T-helper 22 cell (primary cell): ENCODE data around the gene ADAMTSL1.

Experiments used
- DNase-seq: peaks from one replicate; pipeline ENCODE4 v3.0.0-alpha.2; 2020; ENCODE audit warnings: low read depth

ADAMTSL1 gene

DNA sequence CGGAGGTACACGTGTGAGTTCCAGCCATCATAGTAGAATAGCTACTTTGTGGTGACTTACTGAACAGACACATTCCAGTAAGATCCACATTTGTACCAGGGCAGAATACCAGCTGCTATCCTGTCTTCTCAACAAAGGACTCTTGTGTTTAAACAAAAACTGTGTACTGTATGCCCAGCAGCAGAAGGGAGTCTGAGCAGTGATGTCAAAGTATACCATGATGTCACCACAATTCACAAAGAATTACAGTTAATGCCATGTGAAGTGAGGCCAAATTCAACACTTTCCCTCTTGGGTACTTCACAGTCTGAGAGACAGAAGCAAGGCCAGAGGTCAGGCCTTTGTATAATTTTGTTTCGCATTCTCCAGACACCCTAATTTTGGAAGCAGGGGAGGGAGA is 137.0 kb downstream of the ADAMTSL1 start:
- no peak for DNase-seq

DNA sequence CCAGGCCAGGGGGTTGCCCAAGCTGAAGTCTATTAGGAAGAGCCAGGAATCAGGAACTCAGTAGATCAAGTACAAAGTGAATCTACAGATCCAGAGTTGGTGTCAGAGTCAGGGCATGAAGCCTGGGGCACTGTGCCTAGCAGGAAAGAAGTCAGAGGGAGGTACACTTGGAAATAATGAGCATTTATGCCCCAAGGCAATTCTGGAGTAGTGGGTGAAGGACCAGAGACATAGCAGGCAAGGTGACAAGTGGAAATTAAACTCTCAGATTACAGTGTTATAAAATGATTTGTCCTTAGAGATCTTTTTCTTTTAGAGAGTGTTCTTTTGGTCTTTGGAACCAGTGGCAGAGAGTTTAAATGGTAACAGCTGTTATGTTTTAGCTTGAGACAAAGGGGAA is 138.0 kb downstream of the ADAMTSL1 start:
- no peak for DNase-seq

DNA sequence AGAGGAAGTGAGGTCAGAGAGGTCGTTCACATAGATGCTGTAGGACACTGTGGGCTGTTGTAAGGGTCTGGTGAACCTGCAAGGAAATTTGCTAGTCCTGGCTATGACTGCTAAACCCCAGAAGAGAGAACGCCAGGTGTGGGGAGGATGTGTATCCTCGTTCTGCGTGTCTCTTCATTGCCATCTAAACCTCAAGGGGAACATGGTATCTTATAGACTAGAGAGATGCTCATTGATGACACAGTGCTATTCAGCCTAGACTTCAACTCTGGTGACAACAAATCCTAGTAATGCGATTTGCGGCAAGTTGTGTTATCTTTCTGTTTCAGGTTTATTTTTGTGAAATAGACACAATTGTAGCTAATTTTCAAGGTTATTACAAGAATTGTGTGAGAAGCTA is 140.2 kb downstream of the ADAMTSL1 start:
- DNase-seq: no peak

DNA sequence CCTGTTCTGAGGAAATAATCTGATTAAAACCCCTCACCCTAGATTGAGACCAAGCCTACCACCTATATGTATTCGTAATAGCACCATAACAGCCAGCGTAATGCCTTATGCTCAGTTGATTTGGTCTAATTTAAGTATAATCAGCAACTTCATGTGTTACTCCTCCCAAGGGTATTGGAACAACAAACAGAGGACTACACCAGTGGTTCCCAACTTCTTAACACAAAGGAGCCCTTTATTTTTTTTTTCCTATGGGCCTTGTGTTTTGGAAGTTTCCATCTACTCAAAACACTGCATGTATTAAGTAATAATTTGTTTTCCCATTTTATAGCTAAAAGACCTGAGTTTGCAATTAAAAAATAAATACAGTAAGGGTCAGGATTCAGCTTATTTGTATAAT is 140.7 kb downstream of the ADAMTSL1 start:
- no peak for DNase-seq

DNA sequence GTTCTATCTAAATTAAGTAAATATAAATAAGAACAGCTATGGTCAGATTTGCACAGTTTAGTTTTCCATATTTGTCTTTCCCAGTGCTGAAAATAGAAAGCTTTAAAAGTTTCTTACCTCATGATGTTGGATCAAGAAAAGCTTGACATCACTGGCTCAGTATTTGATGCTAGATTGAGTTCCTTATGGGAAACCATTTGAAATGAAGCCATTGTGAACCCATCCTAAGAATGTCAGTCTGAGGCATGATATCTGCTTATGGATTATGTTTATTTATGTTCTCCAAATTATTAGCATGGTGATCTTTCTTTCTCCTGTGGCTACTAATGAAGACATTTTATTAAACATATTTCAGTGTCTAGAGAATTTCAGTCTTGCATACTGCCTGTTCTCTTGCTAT is 143.0 kb downstream of the ADAMTSL1 start:
- DNase-seq: no peak

DNA sequence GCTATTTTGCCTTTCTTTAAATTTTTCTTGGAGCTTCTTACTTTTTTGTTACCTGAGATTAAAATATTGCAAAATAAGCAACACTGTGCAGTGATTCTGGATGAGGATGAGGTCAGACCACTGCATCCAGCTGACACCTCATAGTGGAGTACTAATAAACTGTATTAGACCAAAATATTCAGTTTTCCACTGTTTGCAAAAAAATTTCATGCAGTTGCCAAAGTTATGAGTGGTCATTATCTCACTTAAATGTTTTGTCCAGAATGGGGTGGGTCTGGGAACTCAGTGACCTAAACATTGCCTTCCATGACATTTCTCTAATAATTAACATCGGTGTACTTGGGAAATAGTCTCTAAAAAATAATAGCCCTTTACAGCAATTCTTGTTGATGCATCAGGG is 143.8 kb downstream of the ADAMTSL1 start:
- no peak for DNase-seq

DNA sequence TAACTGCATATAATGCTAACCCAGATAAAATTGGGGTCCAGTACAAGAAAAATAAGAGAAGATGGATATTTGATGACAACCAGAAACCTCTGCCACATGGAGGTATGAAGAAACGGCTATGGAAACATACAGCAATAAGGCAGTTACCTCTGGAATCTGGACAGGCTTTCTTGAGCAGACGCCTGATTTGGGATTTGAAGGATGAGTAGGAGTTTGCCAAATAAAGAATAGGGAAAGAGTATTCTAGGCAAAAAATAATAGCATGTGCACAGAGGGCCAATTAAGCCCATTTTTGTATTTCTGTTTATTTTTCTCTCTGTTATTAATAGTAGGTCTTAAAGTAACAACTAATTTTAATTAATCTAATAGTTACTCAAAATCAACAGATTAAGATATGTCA is 144.9 kb downstream of the ADAMTSL1 start:
- DNase-seq: no peak

DNA sequence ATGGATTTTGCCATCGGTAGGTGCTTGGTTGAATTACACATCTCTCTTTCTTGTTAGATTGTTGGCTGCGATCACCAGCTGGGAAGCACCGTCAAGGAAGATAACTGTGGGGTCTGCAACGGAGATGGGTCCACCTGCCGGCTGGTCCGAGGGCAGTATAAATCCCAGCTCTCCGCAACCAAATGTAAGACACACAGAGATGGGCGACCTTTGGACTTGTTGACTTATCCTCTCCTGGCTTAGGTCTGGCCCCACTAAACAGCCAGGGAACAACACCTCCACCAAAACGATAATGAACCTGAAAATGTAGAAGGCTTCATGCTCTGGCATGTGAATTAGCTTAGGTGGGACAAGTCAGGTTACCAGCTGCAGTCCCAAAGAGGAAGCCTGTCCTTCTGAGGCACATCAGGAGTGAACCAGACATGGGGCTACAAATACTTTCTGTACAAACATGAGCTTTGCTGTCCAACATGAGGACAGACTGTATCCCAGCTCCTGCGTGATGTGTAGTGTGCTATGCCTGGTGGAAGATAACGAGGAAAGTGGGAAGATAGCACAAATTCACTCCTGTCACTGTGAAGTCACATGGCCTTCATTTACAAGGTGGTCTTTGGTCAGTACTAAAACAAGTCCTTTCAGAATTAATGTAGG is 148.4 kb downstream of the ADAMTSL1 start:
- no peak for DNase-seq

DNA sequence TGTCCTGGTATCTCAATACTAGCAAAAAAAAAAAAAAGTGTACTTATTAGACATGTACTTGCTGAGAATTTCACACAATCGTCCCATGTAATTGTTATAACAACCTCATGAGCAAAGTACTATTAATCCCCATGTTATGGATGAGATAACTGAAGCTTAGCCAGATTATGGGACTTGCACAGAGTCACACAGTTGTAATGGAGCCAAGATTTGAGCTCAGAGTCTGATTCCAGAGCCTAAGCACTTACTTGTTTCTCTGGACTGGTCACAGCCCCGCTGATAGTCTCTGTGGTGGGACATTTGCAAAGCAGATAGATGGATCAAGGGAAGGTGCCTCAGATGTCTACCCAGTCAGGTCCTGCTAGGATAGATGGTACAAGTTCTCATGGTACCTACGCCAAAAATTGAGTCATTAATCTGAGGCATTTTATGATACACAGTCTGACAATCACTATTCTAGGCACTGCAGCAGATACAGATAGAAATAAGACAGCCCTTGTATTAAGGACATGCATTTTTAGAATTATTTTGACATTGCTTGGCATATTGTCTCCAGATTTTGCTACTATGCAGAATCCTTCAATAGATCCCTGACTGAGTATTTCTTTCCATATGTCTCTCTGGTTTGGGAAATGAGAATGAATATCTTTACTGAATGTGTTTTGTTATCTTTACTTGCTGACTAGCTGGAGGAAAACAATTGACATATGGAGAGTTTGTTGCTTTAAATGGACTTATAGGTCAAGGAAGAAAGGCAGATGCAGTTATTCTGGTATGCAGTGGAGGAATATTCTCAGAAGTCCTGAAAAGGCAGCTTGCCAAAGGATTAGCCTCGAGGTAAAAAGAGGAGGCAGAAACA is 149.5 kb downstream of the ADAMTSL1 start:
- no peak for DNase-seq

DNA sequence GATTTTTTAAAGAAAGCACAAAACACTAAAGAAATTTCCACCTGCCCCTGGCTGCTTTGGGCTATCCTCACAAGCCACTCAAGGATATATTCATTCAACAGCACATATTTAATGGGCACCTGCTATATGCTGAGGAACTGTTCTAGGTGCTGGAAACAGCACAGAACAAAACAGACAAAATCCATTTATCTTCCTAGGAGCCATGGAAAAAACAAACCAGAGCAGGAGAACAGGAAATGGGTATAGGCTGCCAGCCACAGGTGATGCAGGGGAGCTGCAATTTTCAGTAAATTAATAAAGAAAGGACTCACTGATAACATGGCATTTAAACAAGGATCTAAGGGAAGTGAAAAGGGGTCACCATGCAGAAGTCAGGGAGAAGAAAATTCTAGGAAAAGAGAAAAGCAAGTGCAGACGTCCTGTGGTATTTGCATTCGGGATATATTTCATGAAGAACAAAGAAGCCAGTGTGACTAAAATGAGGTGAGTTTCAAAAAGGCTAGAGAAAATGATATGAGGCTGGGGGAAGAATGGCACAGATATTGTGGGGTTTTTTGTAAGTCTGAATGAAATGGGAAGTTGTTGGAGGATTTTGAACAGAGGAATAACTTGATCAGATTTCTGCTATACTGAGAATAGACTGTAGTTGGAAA is 152.2 kb downstream of the ADAMTSL1 start:
- DNase-seq: no peak

DNA sequence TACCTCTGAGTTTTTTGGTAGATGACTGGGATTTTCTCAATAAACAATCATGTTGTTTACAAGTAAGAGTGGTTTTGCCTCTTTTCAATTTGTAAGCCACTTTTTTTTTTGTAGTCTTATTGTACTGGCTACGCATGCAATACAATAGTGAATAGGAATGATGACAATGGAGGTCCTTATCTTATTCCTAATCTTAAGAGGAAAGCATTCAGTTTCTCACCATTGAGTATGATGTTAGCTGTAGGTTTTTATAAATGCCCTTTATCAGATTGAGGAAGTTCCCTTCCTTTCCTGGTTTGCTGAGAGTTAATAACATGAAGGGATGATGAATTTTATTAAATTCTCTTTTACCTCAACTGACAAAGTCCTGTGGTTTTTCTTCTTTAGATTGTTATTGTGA is 155.2 kb downstream of the ADAMTSL1 start:
- DNase-seq: no peak

DNA sequence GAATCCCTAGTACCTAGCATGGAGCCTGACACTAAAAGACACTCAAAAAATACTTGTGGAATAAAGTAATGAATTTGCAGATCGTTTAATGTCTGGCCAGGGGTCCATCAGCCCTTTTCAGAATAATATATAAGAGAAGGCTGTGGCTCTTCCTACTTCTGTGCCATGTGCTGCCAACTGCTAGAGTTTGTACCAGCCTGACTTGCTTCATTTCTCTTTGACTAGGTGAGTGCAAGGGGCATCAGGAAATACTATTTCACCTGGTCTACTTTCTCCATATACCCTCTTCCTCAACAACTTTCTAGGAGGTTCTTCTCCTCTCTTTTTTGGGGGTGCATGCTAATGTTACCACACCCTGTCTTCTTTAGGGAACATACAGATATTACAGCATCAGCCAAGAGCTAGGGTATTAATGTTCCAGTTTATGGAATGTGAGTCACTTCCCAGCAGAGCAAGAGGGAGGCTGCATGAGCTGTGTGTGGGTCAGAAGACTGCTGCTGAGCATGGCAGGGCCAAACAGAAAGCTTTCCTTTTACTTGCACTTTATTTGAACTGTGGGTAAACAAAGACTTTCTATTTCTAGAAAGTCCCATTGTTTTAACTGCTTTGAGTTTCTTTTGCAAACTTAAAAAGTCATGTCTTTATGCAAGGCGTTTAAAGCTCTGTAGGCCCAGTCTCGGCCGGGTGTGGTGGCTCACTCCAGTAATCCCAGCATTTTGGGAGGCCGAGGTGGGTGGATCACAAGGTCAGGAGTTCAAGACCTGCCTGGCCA is 158.9 kb downstream of the ADAMTSL1 start:
- no peak for DNase-seq

DNA sequence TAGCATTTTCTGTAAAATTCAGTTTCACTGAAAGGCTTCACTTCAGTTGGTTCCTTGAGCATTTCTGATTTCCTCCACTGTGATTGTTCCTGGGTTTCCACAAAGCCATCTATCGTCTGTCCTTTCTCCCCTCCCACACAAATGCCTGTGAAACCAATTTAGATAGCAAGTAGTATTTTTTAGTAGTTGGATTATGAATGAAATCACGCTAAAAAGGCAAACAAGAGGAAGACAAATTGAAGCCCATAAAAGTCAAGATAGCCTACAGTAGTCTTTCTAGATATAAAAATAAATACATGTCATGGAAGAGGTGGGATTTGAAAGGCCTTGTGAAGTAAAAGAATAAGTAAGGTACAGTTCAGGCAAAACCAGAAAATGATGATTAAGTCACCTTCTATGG is 162.8 kb downstream of the ADAMTSL1 start:
- DNase-seq: no peak

DNA sequence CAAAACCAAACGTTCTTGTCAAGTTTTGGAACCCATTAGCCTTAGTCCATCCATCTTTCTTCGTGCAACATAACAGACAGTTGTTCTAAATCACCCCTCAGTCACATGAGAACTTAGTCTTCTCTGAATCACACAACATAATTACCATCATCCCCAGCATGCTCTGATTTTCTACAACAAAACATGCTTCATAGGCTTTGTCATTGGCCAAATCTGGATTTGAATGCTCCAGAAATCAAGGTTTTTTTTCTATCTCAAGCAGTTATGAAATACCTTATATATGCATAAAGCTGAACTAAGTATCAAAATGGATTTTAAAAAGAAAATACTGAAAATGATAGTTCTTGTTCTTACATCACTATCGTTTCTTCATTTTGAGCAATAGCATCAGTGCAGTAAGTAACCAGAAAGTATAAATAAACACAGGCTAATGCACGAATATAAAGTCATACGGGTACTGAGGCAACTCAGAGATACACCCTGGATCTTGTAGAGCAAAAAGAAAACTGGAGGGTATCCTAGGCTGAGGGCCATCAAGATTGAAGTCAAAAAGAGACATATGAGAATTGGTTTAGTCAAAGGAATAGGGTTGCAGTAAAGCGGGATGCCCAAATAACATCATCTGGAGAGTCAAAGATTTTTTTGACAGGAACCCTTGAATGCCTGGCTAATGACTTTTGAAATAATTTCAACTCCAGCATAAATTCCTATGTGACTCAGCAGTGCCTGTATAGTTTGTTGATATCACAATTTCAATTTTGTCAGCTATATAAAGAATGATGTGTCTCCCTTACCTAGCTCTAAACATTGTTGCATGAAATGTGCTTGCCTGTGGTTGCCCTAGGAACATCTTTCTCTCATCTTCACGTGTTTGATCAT is 164.7 kb downstream of the ADAMTSL1 start:
- DNase-seq: no peak

DNA sequence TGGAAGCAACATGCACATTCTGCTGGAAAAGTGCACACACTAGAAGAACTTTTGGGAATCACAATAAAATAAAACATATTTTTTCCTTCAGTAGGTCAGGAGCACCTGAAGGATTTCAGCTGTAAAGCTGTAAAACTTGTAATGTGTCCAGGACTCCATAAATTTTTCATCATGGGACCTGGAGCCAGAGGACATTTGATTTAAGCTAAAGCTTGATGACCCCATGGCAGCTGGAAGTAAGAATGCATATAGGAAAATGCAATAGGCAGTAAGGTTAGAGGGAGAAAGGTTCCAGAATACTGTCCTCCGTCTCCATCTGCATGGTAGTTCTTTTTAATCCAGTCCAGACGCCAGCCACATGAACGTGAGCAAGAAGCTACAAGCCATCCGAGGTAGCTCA is 166.0 kb downstream of the ADAMTSL1 start:
- DNase-seq: no peak

DNA sequence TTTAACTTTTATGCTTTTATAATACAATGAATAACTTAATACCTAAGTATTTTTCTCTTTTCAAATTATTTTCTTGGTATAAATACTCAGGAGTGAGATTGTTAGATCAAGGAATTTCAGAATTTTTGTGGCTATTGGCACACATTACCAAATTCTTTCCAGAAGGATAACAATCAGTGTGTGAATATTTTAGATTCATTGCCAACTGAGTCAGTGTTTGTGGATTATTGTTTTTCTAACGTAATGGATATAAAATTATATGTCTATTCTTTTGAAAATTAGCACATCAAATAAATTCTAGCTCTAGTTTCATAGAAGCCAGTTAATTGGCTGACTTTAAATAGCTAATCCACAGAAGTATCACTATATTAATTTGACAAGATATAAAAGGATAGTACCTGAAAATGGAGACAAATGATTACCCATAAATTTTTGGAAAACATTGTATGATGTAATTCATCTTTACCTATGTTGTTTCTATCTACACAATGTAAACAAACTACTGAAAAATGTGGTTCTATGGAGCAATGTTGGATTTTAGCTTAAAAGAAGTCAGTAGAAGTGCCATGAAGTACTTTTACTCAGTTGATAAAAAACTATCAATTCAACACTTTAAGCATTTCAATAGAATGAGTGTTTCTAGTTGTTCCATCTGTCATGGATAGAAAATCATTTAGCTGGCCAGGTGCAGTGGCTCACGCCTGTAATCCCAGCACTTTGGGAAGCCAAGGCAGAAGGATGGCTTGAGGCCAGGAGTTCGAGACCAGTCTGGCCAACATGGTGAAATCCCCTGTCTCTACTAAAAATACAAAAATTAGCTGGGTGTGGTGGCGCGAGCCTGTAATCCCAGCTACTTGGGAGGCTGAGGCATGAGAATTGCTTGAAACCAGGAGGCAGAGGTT is 185.1 kb downstream of the ADAMTSL1 start:
- DNase-seq: no peak

DNA sequence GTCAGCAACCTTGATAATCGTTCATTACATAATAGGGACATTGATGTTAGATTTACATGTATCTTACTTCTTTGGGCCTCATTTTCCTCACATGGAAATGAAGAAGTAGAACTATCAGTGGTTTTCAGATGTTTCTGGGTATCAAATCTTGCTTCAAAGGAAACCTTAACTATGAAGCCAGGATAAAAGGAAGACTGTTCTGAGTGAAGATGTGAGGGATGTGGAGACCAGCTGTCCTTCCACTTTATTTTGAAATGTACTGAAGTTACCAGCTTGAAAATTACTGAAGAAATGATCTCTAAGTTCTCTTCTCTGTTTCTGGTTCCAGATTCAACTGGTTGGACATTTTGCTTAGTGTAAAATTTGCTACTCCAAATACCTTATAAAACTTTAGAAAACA is 186.0 kb downstream of the ADAMTSL1 start:
- no peak for DNase-seq

DNA sequence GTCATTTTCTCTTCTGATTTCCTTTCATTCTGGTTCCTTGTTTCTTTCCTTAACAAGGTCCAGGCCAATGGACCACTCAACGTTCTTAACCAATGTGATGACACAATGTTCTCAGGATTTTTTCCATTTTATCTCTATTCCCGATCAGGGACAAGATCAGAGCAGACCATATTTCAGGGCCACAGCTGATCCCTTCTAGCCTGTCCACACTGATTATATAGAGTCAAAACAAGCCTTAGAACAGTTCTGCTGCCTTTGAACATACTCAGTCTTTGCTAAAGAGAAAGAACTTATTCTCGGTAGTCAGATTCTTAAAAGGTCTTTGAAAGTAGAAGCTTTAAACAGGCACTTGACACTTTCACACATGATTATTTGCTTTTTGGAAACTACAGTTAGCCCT is 188.4 kb downstream of the ADAMTSL1 start:
- no peak for DNase-seq

DNA sequence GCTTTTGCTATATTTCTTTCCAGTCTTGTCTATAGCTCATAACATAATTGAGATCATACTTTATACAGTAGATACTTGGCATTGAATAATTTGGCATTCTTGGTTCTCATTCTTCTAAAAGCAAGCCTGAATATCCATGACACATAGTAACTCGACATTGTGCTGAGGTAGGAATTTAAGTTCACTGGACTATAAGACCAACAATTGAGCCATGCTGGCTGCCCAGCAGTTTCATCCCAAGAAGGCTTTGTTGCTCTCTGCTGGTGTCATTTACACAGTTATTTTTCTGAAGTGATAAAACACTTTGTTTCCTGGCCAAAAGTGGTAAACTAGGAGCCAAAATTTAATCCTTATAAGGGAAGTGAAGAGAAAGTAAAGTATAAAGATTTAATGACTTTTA is 192.0 kb downstream of the ADAMTSL1 start:
- no peak for DNase-seq

DNA sequence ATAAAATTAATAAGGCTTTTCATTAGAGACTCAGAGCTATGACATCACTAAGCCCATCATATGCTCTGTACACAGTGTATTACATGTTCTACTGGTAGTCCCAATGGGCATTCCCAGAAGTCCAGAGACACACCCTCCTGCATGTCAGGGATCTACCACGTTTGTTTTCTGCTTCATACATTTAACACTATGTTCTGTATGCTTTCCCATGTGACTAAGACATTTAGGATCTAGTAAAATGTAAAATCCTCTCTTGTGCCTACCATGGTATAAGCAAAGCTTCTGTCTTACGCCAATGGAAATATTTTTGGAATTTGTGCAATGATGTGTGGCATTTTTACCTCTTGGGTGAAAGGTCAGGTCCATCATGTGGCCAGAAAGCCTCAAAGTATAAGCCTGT is 192.4 kb downstream of the ADAMTSL1 start:
- no peak for DNase-seq
